Stimulated activated CD4-positive, alpha-beta T cell treated with anti-CD3 and anti-CD28 coated beads, Interleukin-1b, Interleukin-23, amount 100 ng/mL, for 4 hours (primary cell): ENCODE results near the gene ZFTA.
A peak's percentile ranks its signal among the peaks of the same experiment; 100 is the strongest.
"Not testable (repeated sequence)": the region's sequence is repeated elsewhere in the genome, so short reads cannot be mapped to it uniquely, and the experiment has no call there.

Experiments used
- DNase-seq, 2 donors: peaks; one replicate each; pipeline ENCODE4 v3.0.0-alpha.2; 2020; ENCODE audit warnings: low read depth in 2 of 2

ZFTA gene

DNA sequence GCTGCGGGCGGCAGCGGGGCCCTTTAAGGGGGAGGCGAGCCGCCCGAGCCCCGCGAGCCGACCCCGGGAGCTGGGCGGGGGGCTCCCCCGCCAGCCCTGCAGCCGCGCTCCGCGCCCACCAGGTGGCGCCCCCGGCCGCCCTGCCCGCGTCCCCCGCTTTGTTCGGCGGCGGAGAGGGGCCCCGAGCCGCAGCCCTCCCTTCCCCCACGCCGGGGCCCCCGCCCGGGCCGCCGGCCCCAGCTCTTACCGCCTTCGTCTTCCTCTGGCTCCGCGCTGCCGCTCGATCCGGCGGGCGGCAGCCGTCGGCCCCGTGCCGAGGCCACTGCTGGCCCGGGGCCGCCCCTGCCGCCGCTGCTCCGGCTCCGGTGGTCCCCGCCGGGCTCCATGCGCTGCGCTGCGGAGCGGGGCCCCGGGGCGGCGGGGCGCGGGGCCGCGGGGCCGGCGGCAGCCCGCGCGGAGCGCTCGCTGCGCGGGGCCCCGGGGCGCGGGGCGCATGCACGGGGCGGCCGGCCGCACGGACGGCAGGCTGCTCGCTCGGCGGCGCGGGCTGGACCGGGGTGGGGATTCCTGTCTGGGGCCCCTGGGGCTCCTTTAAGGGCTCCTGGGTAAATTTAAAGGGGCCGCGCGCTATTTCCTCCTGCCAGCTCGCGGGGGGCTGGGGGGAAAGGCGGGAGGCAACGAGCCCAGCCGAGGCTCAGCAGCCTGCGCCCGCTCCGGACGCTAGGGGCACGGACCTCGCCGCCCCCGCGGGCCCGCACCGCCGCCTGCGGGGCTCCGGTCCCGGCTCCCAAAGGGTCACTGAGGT is at the start of gene ZFTA:
Gene ZFTA, minus strand, starts transcription at position 539 of the 805 bp plus-strand sequence. Its CDS starts 153 bp downstream, at position 386.
- peak; percentile 51 to 66 for DNase-seq

DNA sequence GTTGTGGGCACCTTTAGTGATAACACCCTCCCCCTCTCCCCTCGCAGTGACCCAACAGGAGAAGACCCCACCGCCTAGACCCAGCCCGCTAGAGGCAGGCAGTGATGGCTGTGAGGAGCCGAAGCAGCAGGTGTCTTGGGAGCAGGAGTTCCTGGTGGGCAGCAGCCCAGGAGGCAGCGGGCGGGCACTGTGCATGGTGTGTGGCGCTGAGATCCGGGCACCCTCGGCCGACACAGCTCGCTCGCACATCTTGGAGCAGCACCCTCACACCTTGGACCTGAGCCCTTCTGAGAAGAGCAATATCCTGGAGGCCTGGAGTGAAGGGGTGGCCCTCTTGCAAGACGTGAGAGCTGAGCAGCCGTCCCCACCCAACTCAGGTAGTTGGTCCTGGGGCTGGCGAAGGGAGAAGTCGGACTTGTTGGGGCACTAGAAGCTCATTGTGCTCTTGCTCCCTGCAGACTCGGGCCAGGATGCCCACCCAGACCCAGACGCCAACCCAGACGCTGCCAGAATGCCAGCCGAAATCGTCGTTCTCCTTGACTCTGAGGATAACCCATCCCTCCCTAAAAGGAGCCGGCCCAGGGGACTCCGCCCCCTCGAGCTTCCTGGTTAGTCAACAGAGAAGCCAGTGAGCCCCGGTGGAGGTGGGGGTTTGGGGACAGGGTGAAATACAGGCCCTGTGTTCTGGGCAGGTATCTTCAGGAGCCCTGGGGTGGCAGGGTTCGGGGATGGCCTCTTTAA is 49.4 kb upstream of the ZFTA start:
- no peak for DNase-seq

DNA sequence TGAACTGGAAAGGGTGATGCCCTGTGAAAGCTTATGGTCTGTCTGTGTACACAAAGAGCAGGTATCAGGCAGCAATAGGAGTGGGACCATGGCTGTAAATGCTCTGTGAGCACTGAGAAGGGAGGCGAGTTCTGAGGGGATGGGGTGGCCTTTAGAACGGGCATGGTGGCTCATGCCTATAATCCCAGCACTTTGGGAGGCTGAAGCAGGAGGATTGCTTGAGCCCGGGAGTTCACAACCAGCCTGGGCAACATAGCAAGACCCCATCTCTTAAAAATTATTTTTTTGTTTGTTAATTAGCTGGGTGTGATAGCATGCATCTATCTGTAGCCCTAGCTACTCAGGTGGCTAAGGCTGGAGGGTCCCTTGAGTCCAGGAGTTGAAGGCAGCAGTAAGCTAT is 48.2 kb upstream of the ZFTA start:
- no peak for DNase-seq

DNA sequence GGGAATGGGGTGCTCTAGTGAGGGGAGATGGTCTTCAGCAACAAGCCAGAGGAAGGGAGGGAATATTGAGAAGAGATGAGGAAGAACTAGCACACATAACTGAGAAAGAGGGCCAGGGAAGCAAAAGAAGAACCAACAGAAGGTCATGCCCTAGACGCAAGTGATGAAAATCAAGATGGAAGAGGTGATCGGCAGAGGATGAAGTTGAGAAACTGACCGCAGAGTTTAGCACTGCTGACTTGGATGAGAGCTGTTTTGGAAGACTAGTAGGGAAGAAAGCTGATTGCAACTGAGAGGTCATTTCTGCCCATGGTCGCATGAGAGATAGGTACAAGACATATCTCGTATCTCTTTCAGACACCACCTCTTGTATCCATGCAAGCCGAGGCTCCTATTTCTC is 47.6 kb upstream of the ZFTA start:
- DNase-seq = no peak

GRCh38 chr11:63814383-63814736 is 45.8 kb upstream of the ZFTA start:
- no peak for DNase-seq

- peak in 1 of 2 donors; percentile 32 for DNase-seq
Observed at GRCh38 chr11:63813563-63814382, 45.2 kb upstream of the ZFTA start.

DNA sequence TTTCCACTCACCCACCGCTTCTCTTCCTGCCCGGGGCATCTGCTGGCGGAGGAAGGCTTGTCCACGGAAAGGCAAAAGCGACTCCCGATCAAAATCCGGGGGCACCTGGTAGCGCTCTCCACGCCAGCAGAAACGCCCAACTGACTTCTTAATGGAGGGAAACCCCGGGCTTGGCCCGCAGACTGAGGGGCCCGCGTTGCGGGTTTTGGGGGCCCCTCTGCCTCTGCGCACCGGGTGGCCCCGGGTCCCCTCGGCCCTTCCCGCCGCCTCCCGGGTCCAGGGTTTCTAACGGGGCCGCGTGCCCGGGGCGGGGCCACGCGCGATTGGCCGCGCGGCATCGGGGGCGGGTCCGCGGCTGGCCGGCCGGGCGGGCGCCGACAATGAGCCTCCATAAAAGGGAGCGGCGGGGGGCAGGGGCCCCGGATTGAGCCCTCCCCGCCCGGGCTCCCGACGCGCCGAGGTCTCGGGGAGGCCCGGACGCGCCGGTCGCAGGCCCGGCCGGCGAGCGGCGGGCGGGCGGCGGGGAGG is 44.5 kb upstream of the ZFTA start, which contains the start of gene SPINDOC:
Gene SPINDOC, plus strand, starts transcription at position 422 of the 528 bp plus-strand sequence. CDS start 231 bp downstream, outside the sequence.
- peak; percentile 28 to 68 for DNase-seq

DNA sequence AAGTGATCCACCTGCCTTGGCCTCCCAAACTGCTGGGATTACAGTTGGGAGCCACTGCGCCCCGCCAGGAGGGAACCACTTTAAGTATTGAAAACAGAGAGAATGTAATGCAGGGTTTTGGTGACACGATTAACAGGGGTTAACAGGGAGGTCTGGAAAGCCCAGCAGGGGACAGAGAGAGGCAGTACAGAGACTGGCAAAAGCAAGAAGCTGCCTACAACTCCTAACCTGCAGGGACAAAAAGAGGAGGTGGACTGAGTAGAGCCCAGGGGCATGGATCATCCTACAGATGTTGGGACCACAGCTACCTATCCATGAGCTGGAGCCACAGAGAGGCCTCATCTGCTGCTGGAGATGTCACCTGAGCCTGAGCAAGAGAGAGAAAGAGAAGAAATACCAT is 42.9 kb upstream of the ZFTA start:
- DNase-seq = no peak

- not testable (repeated sequence) for DNase-seq
Observed at GRCh38 chr11:63810383-63810782, 41.8 kb upstream of the ZFTA start.

- no peak for DNase-seq
Observed at GRCh38 chr11:63805844-63806415, 37.4 kb upstream of the ZFTA start.

GRCh38 chr11:63804259-63804658 is 35.7 kb upstream of the ZFTA start:
- DNase-seq = no peak

DNA sequence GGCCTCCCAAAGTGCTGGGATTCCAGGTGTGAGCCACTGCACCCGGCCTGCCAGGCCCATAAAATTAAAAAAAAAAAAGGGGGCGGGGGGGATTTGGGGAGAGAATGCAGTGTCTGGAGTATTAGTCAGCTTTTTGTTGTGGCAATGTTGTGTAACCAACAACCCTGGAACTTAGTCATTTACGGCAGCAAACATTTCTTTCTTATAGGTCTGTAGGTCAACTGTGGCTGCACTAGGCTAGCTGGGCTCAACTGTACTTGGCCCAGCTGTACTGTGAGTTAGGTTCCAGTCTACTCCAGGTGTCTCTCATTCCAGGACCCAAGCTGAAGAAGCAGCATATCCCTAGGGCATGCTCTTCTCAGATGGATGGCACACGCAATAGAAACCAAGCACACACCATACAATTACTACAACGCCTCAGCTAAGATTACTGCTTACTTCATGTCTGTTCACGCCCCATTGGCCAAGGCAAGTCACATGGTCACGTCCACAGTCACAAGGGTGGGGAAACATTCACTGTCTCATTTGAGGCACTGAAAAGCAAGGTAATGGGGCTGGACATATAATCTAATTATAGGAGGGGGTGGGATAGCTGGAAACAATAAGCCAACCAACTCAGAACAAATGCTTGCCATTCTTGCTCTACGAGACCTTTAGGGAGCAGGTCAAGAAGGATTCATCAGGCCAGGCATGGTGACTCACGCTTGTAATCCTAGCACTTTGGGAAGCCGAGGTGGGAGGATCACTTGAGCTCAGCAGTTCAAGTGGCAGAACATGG is 34.3 kb upstream of the ZFTA start:
- DNase-seq = no peak

DNA sequence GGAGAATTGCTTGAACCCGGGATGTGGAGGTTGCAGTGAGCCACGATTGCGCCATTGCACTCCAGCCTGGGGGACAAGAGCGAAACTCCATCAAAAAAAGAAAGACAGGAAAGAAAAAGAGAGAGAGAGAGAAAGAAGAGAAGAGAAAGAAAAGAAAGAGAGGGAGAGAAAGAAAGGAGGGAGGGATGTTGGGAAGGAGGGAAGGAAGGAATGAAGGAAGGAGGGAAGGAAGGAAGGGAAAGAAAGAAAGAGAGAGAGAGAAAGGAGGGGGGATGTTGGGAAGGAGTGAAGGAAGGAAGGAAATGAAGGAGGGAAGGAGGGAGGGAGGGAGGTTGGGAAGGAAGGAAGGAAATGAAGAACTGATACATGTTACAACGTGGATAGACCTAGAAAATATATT is 32.3 kb upstream of the ZFTA start:
- DNase-seq = no peak

DNA sequence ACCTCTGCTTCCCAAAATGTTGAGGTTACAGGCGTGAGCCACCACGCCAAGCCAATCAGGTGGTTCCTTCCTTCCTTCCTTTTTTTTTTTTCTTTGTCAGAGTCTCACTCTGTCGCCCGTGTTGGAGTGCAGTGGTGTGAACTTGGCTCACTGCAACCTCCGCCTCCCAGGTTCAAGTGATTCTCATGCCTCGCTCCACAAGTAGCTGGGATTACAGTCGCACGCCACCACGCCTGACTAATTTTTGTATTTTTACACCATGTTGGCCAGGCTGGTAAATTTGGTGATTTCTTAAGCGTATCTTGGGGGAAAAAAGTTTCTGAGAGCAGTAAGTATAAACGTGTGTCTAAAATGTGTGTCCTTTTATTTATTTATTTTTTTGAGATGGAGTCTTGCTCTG is 26.5 kb upstream of the ZFTA start:
- DNase-seq = no peak

DNA sequence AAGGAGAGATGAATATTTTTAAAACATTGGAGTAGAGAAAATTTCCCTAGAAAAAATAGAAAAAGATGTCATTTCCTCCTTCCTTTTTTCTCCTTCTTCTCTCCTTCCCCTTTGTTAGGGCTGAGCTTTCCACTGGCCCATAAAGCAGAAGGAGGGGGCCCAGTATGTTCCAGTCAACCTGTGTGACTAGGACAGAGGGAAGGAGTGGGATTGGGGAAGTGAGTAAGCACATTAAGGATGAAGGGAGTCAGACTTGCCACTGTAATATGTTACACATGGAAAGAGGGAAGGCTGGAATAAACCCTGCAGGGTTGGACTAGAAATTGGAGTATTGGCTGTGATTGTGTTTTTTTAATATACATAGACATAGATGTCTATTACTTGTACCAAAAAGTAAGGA is 24.6 kb upstream of the ZFTA start:
- DNase-seq = no peak

- DNase-seq = no peak
Observed at GRCh38 chr11:63791495-63792167, 23.1 kb upstream of the ZFTA start.

GRCh38 chr11:63785823-63786222 is 17.2 kb upstream of the ZFTA start:
- DNase-seq = no peak

DNA sequence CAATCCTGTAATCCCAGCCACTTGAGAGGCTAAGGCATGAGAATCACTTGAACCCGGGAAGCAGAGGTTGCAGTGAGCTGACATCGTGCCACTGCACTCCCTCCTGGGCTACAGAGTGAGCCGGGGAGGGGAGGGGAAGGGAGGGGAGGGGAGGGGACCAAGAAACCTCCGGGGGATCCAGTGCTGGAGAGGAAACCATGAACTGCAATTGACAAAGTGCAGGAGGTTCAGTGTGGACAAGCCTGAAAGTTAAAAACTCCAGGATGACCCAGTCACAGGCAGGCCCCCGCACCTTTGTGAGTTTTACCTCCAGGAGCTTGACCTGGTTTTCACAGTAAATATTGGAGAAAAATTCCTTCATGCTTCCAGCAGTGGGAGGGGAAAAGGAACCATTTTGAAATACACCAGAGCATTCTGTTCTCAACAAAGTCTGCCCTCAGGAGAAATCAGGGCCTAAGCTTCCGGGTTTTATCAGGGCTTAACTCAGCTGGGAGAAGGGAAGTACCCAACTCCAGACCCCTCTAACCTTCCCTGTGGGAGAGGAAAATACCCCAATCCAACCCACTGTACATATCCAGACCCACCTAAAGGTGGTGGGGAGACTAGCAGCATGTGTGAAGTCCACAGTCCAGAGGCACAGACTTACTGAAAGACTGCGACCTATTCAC is 15.5 kb upstream of the ZFTA start:
- DNase-seq = no peak

- no peak for DNase-seq
Observed at GRCh38 chr11:63782749-63783148, 14.2 kb upstream of the ZFTA start.

DNA sequence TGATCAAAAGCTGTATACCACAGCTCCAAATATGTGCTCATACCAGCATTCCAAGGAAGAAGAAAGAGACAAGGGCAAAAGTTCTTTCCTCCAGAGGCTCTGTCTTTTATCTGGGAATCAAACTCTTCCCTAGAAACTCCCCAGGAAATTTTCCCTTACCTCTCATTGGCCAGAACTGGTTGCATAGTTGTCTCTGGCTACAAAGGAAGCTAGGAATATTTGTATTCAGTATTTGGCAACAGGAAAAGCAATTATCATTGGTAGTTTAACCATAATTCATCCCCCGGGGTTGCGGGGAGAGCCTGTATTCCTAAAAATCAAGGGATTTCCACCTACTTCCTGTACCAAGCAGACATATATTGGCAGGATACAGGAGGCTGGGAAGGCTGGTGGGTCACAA is 10.5 kb upstream of the ZFTA start:
- DNase-seq = no peak
